Measurements from ENCODE around the gene PPP1R14D.
"Not testable (repeated sequence)": the region's sequence is repeated elsewhere in the genome, so short reads cannot be mapped to it uniquely, and the experiment has no call there.

The PPP1R14D gene, protein sequence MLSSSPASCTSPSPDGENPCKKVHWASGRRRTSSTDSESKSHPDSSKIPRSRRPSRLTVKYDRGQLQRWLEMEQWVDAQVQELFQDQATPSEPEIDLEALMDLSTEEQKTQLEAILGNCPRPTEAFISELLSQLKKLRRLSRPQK

GRCh38 chr15:40828447-40829036 lies at the start of gene PPP1R14D:
Gene PPP1R14D, minus strand, starts transcription at chr15:40828708. Its CDS starts 67 bp downstream, at chr15:40828641.
- no peak for DNase-seq (ENCODE audit: low spot score)

DNA sequence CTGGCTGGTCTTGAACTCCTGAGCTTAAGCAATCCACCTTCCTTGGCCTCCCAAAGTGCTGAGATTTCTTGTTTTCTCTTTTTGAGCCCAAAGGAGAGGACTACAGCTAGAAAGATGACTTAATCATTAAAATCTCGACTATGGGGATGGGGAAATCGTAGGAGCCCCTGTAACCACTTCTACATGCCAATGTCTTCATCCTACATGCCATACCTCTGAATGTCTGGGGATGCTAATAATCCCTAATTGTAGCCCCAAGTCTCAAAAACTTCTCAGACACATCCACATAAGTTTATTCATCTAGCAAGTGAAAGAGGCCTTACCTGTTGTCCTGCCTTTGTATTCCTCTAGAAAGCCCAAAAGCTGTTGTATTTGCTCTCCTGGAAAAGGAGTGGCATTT lies 49.2 kb upstream of the PPP1R14D start:
- no peak for DNase-seq (ENCODE audit: low spot score)

- no peak for DNase-seq (ENCODE audit: low spot score)
Observed at GRCh38 chr15:40875991-40876730, 47.7 kb upstream of the PPP1R14D start.

GRCh38 chr15:40873694-40874561 lies 45.4 kb upstream of the PPP1R14D start, which contains the start of gene RHOV:
Gene RHOV, minus strand, starts transcription at chr15:40874234. Its CDS starts 95 bp downstream, at chr15:40874139.
- DNase-seq (ENCODE audit: low spot score), result peak; percentile 71

DNA sequence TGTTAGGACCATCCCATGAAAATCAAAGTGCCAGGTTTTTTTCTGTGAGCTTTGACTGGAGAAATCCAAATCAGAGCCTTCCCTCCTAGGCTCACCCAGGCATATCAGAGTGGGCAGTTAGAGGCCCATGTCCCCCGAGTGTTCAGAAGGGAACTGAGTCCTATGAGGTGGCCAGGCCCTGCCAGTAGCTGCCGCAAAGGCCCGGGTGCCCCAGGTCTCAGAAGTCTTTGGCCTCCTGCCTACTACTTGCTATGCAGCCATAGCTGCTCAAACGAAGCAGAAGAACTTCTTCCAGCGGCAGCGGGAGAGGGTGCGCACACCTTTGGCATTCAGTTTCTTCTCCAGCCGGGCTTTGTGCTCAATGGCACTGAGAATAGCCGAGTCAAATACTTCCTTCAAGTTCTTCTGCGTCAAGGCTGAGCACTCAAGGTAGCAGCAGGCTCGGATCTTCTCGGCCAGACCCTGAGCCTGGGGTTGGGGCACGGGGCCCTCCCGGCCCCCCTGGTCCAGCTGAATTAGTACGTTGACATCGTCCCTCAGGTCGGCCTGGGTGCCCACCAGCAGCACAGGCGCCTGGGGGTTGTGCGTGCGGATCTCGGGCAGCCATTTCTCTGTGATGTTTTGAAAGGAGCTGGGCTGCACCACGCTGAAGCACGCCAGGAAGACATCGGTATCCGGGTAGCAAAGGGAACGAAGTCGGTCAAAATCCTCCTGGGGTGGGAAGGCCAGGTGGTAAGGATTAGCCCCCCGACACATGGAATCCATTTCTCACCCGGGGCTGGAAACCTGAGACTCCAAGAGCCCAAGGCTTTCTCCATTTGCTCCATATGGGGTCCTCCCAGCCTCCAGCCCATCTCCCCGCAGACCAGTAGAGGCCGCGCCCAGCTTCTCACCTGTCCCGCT lies 44.5 kb upstream of the PPP1R14D start:
- no peak for DNase-seq (ENCODE audit: low spot score)

DNA sequence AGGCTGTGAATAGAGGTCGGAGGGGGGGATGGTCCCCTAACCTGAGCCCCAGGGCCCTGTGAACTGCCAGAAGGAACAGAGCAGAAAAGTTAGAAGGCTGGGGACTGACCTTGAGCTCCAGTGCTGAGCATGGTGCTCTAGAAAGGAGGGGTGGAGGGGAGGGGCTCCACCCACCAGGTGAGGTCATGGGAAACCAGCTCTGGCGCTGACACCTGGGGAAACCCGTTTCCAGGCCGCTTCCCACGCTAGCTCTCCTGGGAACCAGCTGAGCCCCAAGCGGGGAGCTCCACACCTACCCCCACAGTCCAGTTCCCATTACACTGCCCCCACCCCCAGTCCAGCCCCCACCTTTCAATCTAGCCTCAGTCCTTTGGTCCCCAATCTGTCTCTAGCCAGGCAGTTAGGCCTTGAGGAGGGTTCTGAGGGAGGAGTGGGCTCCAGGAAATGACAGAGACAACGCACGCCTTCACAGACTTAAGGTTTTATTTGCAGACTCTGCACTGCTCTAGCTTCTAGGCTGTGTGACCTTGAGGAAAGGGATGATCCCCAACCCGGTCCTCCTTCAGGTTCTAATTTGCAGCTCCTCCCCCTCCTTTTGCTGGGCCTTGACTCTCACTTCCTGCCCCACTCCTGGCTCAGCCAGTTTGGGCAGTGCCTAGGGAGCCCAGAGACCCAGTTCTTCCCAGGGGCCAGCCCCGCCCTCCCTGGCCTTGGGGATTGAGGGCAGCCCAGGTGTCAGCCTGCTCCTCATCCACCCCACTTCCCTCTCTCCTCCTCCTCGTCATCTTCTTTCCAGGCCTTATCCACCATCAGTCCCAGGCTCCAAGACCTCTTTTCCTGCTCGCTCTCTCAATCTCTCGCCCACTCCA lies 43.5 kb upstream of the PPP1R14D start:
- no peak for DNase-seq (ENCODE audit: low spot score)

DNA sequence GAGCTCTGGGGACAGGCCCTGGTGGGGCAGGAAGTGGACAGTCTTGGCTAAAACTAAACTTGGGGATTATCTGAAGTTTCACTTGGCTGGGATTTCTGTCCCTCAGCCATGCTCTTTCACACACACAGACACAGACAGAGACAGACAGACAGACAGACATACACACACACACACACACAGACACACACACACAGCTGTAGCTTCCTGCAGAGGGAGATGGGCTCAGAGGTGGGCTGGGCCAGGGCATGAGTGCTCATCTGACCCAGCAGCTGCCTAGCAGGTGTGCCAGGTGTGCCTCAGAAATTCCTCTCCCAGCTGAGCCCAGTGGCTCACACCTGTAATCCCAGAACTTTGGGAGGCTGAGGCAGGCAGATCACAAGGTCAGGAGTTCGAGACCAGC lies 42.2 kb upstream of the PPP1R14D start:
- DNase-seq (ENCODE audit: low spot score), result no peak

- no peak for DNase-seq (ENCODE audit: low spot score)
Observed at GRCh38 chr15:40869686-40870085, 41.2 kb upstream of the PPP1R14D start.

- no peak for DNase-seq (ENCODE audit: low spot score)
Observed at GRCh38 chr15:40867199-40867598, 38.7 kb upstream of the PPP1R14D start.

DNA sequence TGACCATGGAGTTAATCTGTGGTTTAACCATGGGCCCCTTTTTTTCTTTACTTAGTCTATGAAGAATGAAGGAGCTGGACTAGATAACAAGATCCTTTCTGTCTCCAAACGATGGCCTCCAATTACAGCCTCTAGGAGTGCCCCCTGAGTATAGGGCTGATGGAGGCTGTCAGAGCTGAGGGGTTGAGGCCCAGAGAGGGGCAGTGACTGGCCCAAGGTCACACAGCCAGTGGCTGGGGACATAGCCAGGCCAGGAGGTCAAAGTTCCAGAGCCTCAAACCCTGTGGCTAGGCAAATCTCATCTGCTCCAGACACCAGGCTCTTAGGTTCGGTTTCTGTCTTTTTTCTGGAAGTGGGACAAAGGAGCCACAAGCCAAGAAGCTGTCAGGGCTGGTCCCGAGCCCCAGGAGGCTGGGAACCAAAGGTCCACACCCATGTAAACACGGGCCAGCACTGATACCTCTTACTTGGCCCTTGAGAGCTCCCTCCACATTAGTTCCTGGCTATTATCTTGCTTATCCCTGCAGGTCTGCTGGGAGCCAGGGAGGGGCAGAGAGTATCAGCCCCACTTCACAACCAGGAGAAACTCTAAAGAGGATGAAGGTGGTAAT lies 35.3 kb upstream of the PPP1R14D start:
- no peak for DNase-seq (ENCODE audit: low spot score)

GRCh38 chr15:40861147-40861546 lies 32.6 kb upstream of the PPP1R14D start:
- not testable (repeated sequence) for DNase-seq (ENCODE audit: low spot score)

DNA sequence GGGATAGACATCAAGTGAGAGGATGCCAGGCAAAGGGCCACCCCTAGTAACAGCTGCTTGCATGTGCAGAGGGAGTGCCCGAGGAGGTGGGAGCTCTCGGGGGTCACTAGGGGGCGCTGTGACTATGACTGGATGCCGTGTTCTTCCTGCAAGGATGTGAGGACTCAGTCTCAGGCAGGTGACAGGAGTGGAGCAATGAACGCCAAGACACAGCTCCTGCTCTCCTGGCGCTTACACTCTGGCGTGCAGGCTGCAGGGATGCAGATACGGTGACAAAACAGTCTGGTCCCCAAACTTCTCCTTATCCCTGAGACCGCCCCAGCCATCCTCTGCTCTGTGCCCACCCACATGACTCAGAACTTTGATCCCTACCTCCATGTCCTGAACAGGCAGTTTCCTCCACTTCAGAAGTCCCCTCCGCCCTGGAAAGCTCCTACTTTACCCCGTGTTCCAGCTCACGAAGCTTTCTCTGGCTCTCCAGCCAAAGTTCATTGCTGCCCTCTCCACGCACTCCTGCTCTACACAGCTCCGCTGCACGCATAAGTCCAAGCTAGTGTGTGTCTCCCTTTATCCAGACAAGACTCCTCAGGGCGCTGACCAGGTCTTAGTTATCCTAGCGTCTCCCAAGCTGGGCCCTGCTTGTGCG lies 30.8 kb upstream of the PPP1R14D start:
- peak; percentile 80 for DNase-seq (ENCODE audit: low spot score)

GRCh38 chr15:40858706-40859105 lies 30.2 kb upstream of the PPP1R14D start:
- DNase-seq (ENCODE audit: low spot score), result no peak

DNA sequence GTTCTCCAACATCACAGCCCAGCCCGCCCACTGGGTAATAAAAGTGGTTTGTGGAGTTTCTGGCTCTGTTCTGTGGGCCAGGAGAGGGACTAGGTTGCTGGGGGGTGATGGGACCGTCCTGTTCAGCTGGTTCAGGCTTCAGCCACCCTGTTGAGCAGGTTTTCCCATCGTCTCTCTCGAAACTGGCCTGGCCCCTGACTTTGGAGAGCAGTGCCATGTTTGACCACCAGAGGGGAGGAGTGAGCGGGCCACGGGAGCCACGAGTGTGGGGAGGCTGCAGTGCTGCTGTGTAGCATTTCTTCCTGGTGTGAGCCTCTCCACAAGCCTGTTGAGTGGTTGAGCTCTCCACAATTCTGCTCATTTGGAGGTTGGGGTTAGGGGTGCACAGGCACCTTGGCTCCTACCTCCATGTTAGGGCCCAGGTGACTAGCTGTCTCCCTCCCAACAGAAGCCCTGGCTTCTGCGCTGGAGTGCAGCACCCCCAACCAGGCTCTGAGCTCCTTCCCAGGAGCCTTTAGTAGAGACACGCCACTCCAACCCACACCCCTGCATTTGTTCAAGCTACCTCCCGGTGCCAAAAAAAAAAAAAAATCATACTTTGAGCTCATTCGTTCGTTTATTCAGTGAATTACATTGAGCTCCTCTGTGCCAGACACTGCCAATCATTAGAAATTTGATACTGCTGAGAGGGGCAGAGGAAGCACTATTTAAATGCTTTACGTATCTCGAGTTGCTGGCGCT lies 29.3 kb upstream of the PPP1R14D start:
- peak; percentile 69 for DNase-seq (ENCODE audit: low spot score)

DNA sequence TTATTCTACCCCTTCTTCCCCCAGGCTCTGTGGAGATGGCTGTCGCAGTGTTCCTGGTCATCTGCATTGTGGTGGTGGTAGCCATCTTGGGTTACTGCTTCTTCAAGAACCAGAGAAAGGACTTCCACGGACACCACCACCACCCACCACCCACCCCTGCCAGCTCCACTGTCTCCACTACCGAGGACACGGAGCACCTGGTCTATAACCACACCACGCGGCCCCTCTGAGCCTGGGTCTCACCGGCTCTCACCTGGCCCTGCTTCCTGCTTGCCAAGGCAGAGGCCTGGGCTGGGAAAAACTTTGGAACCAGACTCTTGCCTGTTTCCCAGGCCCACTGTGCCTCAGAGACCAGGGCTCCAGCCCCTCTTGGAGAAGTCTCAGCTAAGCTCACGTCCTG lies 28.2 kb upstream of the PPP1R14D start:
- no peak for DNase-seq (ENCODE audit: low spot score)

GRCh38 chr15:40855706-40856234 lies 27.3 kb upstream of the PPP1R14D start:
- DNase-seq (ENCODE audit: low spot score), result no peak

DNA sequence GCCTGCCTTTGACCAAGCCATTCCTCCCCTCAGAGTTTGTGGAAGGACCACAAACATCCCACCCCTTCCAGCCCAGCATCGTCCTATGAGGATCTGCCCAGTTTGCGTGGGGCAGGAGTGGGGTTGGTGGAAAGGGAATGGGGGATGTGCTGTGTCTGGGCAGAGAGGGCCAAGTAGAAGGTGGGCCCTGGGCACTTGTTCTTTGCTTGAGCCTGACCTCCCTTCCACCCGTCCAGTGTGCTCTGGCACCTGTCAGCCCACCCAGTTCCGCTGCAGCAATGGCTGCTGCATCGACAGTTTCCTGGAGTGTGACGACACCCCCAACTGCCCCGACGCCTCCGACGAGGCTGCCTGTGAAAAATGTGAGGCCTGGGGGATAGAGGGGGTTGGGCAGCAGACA lies 25.7 kb upstream of the PPP1R14D start:
- DNase-seq (ENCODE audit: low spot score), result no peak

GRCh38 chr15:40853241-40853890 lies 24.9 kb upstream of the PPP1R14D start:
- no peak for DNase-seq (ENCODE audit: low spot score)
